HG02938 (cell line): Measurements from ENCODE around the gene ABCC1.
"Not testable (repeated sequence)": the region's sequence is repeated elsewhere in the genome, so short reads cannot be mapped to it uniquely, and the experiment has no call there.

Experiments
- ATAC-seq: cut with Tn5 transposase; IDR thresholded peaks from one replicate; pipeline ENCODE4 v1.9.1; 2021; ENCODE audit warnings: mild to moderate bottlenecking, moderate library complexity; ENCODE audit not compliant: unreplicated experiment

Gene ABCC1

GRCh38 chr16:16075488-16076422 lies 126.3 kb downstream of the ABCC1 start:
- ATAC-seq, result no peak

DNA sequence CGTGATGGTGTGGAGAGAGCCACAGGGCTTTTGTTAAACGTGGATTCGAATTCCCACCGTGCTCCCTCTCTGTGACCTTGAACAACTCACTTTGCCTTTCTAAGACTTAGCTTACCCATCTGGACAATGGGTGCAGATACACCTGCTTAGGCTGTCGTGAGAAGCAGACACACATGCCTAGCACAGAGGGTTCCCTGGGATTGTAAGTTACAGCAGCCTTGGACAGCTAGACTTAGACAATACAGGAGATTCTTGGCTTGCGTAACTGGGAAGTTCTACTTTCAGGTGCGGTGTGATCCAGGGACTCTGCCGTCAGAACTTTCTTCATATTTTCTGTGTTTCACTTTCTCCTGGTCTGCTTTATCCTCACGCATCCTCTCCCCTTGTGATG lies 127.0 kb downstream of the ABCC1 start:
- no peak for ATAC-seq

DNA sequence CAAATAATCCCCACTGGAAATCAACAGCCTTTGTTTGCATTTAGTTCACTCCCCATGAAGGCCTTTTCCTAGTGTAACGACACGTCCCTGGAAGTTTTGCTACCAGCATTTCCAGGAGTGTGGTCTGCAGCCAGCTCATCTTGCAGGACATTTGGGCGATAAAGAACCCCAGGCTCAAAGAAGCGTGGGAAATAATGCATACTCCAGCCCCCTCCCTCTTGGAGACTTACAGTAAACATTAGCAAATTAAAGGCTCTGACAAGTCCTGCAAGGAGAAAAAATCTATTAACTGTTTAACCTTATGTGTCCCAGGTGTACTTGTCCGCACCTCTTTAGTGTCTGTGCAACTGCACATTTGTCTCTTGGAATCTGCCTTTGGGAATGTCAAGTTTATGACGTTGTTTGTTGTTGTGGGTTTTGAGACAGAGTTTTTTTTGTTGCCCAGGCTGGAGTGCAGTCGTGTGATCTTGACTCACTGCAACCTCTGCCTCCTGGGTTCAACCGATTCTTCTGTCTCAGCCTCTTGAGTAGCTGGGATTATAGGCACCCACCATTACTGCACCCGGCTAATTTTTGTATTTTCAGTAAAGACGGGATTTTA lies 131.1 kb downstream of the ABCC1 start:
- no peak for ATAC-seq

DNA sequence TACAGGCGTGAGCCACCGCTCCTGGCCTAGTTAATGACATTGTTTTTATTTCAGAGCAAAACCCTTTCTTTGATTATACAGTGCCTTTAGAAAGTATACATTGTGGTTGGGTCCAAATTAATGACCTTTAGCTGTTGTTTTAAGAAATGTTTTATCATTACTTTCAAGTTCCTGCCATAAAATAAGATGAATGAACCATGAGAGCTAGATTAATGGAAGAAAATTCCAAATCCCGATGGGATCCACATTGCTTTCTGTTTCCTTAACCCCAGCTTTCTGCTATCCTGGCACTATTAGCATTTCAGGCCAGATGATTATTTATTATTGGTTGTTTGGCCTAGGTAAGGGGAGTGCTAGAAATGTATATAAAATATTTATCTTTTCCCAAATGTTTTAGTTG lies 131.7 kb downstream of the ABCC1 start:
- ATAC-seq, result no peak

- no peak for ATAC-seq
Measured at GRCh38 chr16:16082255-16082654, 132.8 kb downstream of the ABCC1 start.

GRCh38 chr16:16083421-16084156 lies 134.2 kb downstream of the ABCC1 start:
- no peak for ATAC-seq

DNA sequence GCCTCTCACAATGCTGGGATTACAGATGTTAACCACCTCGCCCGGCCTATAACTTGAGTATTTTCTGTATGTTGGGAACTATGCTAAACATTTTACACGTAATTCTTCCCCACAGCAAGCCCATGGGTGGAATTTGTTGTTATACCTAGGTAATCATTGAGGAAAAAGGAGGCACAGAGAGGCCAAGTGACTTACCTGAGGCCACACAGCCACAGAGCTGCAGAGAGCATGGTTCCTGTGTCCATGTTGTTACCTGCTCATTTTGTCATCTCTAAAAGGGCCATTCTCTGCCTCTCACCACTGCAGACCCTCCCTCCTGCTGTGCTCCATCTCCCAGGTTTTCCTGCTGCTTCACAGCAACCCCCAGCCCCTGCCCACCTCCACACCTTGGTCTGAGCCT lies 135.5 kb downstream of the ABCC1 start:
- no peak for ATAC-seq

- no peak for ATAC-seq
Measured at GRCh38 chr16:16086653-16087446, 137.4 kb downstream of the ABCC1 start.

DNA sequence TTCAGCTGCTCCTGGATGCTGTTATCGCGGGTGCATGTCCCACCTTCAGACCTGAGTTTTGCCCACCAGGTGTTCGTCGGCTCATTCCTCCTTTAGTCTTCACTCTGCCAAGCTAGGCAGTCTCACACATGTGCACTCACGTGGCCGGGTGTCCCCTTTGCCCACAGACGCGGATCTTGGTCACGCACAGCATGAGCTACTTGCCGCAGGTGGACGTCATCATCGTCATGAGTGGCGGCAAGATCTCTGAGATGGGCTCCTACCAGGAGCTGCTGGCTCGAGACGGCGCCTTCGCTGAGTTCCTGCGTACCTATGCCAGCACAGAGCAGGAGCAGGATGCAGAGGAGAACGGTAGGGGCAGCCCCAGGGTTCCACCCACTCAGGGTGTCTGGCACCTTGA lies 140.8 kb downstream of the ABCC1 start:
- no peak for ATAC-seq

DNA sequence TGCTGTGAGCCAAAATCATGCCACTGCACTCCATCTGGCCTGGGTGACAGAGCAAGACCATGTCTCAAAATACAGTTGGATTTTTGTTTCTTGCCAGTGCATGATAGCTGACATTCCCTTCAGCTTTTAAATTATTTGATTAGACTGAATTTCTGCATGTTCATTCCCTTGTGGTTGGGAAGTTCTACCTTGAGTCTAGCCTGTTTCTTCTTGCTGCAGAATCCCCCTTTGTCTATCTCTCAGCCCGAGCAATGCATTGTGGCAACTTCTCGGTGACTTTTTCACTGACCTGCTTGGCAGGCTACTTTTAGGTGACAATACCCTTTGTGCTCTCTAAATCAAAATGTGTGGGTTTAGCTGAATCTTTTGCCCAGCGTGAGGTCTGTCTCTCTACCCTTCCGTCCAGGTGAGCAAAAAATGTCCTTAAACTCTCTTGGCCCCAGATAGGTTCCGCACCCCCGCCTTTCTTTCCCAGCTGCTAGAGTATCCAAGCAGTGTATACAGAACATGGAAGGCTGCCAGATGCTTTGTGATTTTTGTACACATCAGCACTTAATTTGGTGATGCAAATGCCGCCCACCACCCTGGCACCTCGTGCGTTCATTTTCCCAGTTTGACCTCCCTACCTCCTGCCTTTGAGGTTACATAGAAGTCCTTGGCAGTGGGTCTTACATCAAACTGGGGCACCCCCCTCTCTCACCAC lies 143.7 kb downstream of the ABCC1 start:
- ATAC-seq, result no peak

GRCh38 chr16:16093628-16094332 lies 144.4 kb downstream of the ABCC1 start:
- no peak for ATAC-seq

DNA sequence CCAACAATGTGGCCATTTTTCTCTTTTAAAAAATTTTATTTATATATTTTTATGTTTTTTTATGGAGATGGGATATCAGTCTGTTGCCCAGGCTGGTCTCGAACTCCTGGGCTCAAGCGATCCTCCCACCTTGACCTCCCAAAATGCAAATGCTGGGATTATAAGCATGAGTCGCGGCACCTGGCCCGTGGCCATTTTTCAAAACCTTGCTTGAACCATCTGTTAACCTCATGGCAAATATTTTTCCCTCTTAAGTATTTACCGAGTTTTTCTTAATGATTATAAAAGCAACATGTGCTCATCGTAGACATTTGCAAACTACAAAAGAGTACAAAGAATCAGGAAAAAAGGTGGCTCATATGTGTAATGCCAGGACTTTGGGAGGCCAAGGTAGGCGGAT lies 146.2 kb downstream of the ABCC1 start:
- ATAC-seq, result no peak

DNA sequence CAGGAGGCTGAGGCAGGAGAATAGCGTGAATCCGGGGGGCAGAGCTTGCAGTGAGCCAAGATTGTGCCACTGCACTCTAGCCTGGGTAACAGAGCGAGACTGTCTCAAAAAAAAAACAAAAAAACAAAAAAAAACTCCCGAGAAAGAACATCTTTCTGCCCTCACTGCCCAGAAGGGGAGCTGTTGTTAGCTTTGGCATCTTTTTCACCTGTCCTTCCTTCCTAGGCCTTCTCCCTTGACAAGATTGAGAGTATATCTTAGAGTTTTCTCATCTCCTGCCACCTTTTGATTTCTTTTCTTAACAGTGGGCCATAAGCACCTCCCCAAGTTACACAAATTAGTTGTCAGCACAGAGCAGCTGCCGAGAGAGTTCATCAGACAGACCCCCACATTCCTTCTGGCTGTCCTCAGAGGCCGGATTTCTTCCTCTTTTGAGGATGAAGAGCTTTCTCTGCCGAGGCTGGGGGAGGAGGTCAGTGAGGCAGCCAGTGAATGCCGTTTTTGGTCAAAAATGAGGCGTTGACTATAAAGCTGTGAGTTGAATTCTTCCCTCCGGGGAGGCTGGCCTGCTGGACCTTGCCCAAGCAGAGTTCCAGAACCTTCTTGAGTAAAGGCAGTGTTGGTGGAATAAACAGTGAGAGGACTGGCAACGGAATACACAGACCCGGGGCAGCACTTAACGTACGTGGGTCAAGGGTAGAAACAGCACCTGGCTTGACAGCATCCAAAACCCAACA lies 146.9 kb downstream of the ABCC1 start:
- no peak for ATAC-seq

GRCh38 chr16:16096858-16097213 lies 147.4 kb downstream of the ABCC1 start:
- ATAC-seq, result no peak

DNA sequence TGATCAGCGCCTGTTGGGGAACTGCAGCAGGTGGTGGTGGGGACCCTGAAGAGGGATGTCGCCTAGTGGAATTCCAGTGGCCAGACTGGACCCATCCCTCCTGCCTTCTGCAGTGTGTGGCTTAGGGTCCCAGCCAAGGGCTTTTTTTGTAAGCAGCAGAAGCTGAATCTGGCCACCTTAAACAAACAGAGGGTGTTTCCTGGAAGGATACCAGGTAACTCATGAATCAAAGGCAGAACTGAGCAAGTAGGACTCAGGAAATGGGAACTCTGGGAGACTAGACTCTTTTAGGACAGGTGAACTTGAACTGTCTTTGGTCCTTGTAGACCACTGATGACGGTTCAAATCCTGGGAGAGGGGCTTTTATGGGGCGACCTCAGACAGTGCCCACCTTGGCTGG lies 149.9 kb downstream of the ABCC1 start:
- no peak for ATAC-seq

GRCh38 chr16:16100631-16101030 lies 151.2 kb downstream of the ABCC1 start:
- ATAC-seq, result no peak

- no peak for ATAC-seq
Measured at GRCh38 chr16:16101585-16101984, 152.2 kb downstream of the ABCC1 start.

DNA sequence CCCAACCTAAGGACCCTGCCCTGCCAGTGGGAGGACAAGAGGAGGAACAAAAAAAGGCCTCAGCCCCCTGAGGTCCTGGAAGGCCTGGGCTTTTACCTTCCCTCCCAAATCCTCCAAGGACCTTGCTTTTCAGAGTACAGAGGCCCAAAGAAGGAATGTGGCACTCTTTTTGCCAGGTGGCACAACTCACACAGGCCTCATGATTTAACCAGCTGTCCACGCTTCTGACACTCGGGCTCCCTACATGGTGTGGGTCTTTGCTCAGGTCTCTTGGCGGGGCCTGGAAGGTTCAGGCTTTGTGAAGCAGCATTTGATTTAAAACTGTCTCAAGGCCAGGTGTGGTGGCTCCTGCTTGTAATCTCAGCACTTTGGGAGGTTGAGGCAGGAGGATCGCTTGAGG lies 153.3 kb downstream of the ABCC1 start:
- no peak for ATAC-seq

DNA sequence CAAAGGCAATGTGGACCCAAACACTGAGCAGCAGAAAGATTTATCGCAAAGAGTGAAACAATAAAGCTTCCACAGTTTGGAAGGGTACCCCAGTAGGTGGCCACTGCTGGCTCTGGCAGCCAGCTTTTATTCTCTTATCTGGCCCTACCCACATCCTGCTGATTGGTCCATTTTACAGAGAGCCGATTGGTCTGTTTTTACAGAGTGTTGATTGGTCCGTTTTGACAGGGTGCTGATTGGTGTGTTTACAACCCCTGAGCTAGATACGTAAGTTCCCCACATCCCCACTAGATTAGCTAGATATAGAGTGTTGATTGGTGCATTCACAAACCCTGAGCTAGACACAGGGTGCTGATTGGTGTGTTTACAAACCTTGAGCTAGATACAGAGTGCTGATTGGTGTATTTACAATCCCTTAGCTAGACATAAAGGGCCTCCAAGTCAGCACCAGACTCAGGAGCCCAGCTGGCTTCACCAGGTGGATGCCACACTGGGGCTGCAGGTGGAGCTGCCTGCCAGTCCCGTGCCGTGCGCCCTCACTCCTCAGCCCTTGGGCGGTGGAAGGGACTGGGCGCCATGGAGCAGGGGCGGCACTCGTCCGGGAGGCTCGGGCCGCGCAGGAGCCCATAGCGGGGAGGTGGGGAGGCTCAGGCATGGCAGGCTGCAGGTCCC lies 154.9 kb downstream of the ABCC1 start:
- ATAC-seq, result not testable (repeated sequence)
